Transverse colon (tissue), 4 donors: ENCODE data around the gene CLN5. TPM values are rescaled to one million over a fixed set of nuclear protein-coding genes. Genes with fewer than 3 reads are reported as not detected.

Experiments used
- DNase-seq: peaks from one replicate; pipeline ENCODE4 v3.0.0-alpha.2; 2019
- H3K27ac ChIP-seq, 4 donors: fragments of 200-600 bp; sonication (generic); 2 replicates each; pipeline ENCODE4 v1.5.1; 2016 to 2018; ENCODE audit warnings: inconsistent platforms in 4 of 4
- H3K27me3 ChIP-seq: fragments of 200-600 bp; sonication (generic); 2 replicates; pipeline ENCODE4 v1.5.1; 2017; ENCODE audit warnings: inconsistent platforms
- H3K36me3 ChIP-seq, 4 donors: fragments of 200-600 bp; sonication (generic); 2 replicates each; pipeline ENCODE4 v1.5.1; 2017 to 2019; ENCODE audit warnings: inconsistent platforms in 4 of 4
- H3K4me1 ChIP-seq, 4 donors: fragments of 200-600 bp; sonication (generic); 2 replicates each; pipeline ENCODE4 v1.5.1; 2017 to 2020; ENCODE audit warnings: inconsistent platforms in 4 of 4
- H3K4me3 ChIP-seq, 4 donors: fragments of 200-600 bp; sonication (generic); 1 replicate in 1 of 4; 2 replicates in 3 of 4; pipeline versions ENCODE4 v1.5.1 to v1.6.1; 2017 to 2019; ENCODE audit warnings: inconsistent platforms in 4 of 4
- H3K9me3 ChIP-seq, 2 donors: fragments of 200-600 bp; sonication (generic); 2 replicates each; pipeline ENCODE4 v1.5.1; 2017 to 2019; ENCODE audit warnings: inconsistent platforms in 2 of 2
- EP300 ChIP-seq: sonication (generic); formaldehyde crosslinking; IDR thresholded peaks from one replicate; pipeline ENCODE4 v1.6.1; 2017; ENCODE audit warnings: antibody characterized with exemption, low read depth
- POLR2A ChIP-seq: fragments of 450-650 bp; IDR thresholded peaks from one replicate; pipeline ENCODE4 v1.6.1; 2016; ENCODE audit warnings: antibody characterized with exemption, mild to moderate bottlenecking, moderate library complexity
- POLR2AphosphoS5 ChIP-seq, 3 donors: sonication (generic); formaldehyde crosslinking; IDR thresholded peaks; one replicate each; pipeline ENCODE4 v1.6.1; 2016; ENCODE audit warnings: antibody characterized with exemption in 3 of 3
- WGBS, 2 donors: methylation state at CpG; one replicate each; pipeline ENCODE4 v1.1.5; 2018; ENCODE audit warnings: low coverage in 1 of 2; 5-methylcytosine and 5-hydroxymethylcytosine counted together
- in situ Hi-C, 4 donors: fragments of 200-750 bp; cut with MboI; loops; one replicate each; pipeline versions ENCODE4 v1.15.0 to v1.15.1; 2017; ENCODE audit warnings: low sequenced_read_pairs in 3 of 4, low pct_ligation_motif_present in 1 of 4, low pct_unique_long_range_greater_than_20kb in 1 of 4
- intact Hi-C: fragments of 100-400 bp; cut with DNase I; formaldehyde crosslinking; loops from one replicate; pipeline ENCODE4 v1.15.1; 2023; ENCODE audit warnings: low total_unique reads
- total RNA-seq, 4 donors: library from RNA; depleted of rRNA; stranded (reverse); fragments of >200 nt; gene quantifications; one replicate each; pipeline ENCODE4 v1.1.0, GENCODE V29; 2016
- TF ChIP-seq, protein P1 (sequence below), 5 experiments: fragments of 200-600 bp in 3 of 5; fragments of 450-650 bp in 2 of 5; sonication (generic) in 3 of 5; IDR thresholded peaks; 1 replicate in 2 of 5; 2 replicates in 3 of 5; pipeline ENCODE4 v1.5.1; 2016 to 2017; ENCODE audit warnings: antibody characterized with exemption in 5 of 5, inconsistent platforms in 3 of 5, mild to moderate bottlenecking in 2 of 5, moderate library complexity in 1 of 5

The CLN5 gene
- total RNA-seq, 4 donors from 2014 or later, result 1.6 to 28.7 (median 21.8) TPM

DNA sequence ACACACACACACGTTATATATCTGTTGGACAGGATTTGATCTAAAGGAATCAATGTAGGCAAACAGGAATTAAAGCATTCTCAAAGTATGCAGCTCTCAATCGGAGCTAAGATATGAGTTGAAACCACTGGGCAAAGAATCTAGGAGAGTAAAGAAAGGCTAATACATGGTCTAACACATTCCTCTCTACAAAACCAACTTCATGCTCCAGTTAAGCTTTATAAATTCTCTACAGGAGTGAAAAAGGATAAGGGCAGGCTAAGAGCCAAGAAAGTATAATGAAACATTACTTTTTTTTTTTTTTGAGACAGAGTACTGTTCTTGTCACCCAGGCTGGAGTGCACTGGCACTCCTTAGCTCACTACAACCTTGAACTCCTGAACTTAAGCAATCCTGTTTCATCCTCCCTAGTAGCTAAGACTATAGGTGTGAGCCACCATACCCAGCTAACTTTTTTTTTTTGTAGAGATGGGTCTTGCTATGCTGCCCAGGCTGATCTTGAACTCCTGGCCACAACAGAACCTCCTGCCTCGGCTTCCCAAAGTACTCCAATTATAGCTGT, 24.5 kb downstream of the CLN5 start:
- 87 to 96% methylated on average over 3 of the region's 3 CpGs for WGBS, 2 donors
- in situ Hi-C loops (no loop called here), intact Hi-C loops (no loop called here)
- Histone ChIP-seq H3K36me3 (peaks cover 0 to 55% (median 23%) of the 10 kb centered on the region in 4 donors), H3K27ac (peak overlapping the region in 2 of 4 donors; percentile 30 to 62), H3K4me3 (no peak overlapping the region), H3K9me3 (no peaks in the 10 kb centered on the region), H3K4me1 (peaks cover 12 to 81% (median 41%) of the 10 kb centered on the region in 4 donors), H3K27me3 (no peaks in the 10 kb centered on the region)
- no peak for DNase-seq
- TF ChIP-seq POLR2A (no peak), EP300 (no peak), POLR2AphosphoS5 (IDR thresholded peaks at IDR 0.05) (no peak)
- TF ChIP-seq, protein P1, sequence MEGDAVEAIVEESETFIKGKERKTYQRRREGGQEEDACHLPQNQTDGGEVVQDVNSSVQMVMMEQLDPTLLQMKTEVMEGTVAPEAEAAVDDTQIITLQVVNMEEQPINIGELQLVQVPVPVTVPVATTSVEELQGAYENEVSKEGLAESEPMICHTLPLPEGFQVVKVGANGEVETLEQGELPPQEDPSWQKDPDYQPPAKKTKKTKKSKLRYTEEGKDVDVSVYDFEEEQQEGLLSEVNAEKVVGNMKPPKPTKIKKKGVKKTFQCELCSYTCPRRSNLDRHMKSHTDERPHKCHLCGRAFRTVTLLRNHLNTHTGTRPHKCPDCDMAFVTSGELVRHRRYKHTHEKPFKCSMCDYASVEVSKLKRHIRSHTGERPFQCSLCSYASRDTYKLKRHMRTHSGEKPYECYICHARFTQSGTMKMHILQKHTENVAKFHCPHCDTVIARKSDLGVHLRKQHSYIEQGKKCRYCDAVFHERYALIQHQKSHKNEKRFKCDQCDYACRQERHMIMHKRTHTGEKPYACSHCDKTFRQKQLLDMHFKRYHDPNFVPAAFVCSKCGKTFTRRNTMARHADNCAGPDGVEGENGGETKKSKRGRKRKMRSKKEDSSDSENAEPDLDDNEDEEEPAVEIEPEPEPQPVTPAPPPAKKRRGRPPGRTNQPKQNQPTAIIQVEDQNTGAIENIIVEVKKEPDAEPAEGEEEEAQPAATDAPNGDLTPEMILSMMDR (IDR thresholded peaks at IDR 0.05), result no peak

DNA sequence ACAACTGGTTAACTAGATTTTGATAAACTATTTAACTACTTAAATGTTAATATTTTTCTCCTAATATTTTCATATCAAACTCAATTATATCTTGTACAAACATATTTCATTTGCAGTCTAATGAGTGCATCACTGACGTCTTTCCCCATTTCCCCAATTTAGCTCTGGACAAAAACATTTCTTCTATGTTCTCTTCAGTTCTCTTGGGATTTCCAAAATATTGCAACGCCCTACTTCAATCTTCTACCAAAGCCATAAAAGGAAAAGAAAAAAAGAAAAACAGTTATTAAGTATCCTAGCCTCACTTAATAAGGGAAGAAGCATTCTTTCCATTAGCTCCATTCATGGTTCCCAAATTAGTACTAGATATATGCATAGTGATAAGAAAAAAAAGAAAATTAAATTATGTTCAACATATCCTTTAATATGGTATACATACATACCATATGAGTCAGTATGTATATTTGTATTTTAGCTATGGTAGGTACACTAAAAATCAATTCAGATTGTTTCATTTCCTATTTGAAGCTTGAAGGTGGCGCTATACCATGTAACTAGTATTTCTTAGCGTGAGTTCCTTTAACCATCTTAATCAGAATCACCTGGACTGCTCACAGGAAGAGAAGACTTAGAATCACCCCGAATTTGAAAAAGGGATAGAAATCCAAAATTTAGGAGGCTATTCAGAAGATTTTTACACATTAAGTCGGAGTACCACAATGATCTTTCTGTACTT, 25.2 kb downstream of the CLN5 start:
- intact Hi-C loops (no loop called here), in situ Hi-C loops (no loop called here)

DNA sequence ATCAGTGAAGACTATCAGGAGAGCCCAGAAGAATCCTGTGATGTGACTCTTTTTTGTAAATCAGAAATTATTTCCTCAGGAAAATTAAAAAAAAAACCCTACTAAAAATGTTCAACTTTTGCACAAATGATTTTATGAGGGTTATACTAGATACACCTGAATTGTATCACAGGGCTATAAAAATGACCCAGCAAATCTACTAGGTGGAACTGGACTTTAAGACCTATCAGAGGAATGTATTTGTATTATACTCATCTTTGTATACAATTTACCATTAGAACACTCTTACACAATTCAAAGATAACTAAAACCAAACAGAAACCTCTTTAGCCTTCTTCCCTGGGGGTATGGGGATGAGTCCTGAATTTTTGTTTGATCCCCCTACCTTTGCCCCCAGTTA, 27.9 kb downstream of the CLN5 start:
- no peaks in the 10 kb centered on the region for H3K27me3 ChIP-seq
- H3K27ac ChIP-seq, result peak overlapping the region in 3 of 4 donors; percentile 47 to 52 (median 52)
- DNase-seq, result no peak
- H3K36me3 ChIP-seq, result peaks cover 0 to 26% (median 13%) of the 10 kb centered on the region in 4 donors
- in situ Hi-C loops, result no loop called here
- H3K4me3 ChIP-seq, result no peak overlapping the region
- intact Hi-C loops, result no loop called here
- no peak for TF ChIP-seq EP300
- TF ChIP-seq, protein P1 (IDR thresholded peaks at IDR 0.05), result no peak
- TF ChIP-seq POLR2AphosphoS5 (IDR thresholded peaks at IDR 0.05), result no peak
- TF ChIP-seq POLR2A, result no peak
- no peaks in the 10 kb centered on the region for H3K9me3 ChIP-seq
- H3K4me1 ChIP-seq, result peaks cover 37 to 98% (median 67%) of the 10 kb centered on the region in 4 donors

More for the DNA sequence above, 25.2 kb downstream of the CLN5 start:
- peaks cover 0 to 48% (median 23%) of the 10 kb centered on the region in 4 donors for H3K36me3 ChIP-seq
- whole genome bisulfite sequencing, 2 donors, result 87 to 96% methylated on average over 6 of the region's 6 CpGs
- no peak overlapping the region for H3K4me3 ChIP-seq
- TF ChIP-seq EP300 (no peak), POLR2A (no peak), POLR2AphosphoS5 (IDR thresholded peaks at IDR 0.05) (no peak)
- TF ChIP-seq, protein P1 (IDR thresholded peaks at IDR 0.05), result no peak
- peak overlapping the region in 2 of 4 donors; percentile 30 to 62 for H3K27ac ChIP-seq
- no peaks in the 10 kb centered on the region for H3K27me3 ChIP-seq
- peaks cover 19 to 89% (median 48%) of the 10 kb centered on the region in 4 donors for H3K4me1 ChIP-seq
- no peaks in the 10 kb centered on the region for H3K9me3 ChIP-seq
- DNase-seq, result no peak

DNA sequence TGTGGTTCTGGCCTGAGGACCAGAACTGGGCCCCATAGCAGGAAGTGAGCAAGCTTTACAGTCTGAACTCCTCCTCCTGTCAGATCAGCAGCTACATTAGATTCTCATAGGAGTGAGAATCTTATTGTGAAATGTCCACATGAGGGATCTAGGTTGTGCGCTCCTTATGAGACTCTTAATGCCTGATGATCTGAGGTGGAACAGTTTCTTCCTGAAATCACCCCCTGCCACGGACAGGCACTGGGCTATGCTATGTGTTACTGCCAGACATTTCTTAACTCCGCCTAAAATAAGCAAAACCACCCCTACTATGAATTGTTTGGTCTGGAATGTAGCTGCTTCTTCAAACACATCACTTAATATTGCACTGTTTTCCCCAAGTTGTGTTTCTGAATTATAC, 30.5 kb downstream of the CLN5 start:
- Histone ChIP-seq H3K27me3 (no peaks in the 10 kb centered on the region), H3K9me3 (no peaks in the 10 kb centered on the region), H3K4me1 (peaks cover 37 to 84% (median 61%) of the 10 kb centered on the region in 4 donors), H3K4me3 (no peak overlapping the region), H3K36me3 (peaks cover 0 to 7% (median under 1%) of the 10 kb centered on the region in 4 donors), H3K27ac (peak overlapping the region; percentile 7 to 26 (median 26))
- intact Hi-C loops (no loop called here), in situ Hi-C loops (no loop called here)
- TF ChIP-seq, protein P1 (IDR thresholded peaks at IDR 0.05), result no peak
- TF ChIP-seq POLR2AphosphoS5 (IDR thresholded peaks at IDR 0.05) (no peak), POLR2A (no peak), EP300 (no peak)
- 49 to 80% methylated on average over 1 to 3 of the region's 3 CpGs for WGBS, 2 donors
- no peak for DNase-seq
